BE2C (cell line): ENCODE measurements around the gene FES.

ENCODE experiments used
- DNase-seq: peaks from one replicate; pipeline ENCODE4 v3.0.0-alpha.2; 2020
- H3K27me3 ChIP-seq: fragments of 250-450 bp; sonication (Bioruptor Pico); 2 replicates; pipeline ENCODE4 v1.5.1; 2020; ENCODE audit warnings: mild to moderate bottlenecking
- H3K36me3 ChIP-seq: fragments of 250-450 bp; sonication (Bioruptor Pico); 2 replicates; pipeline ENCODE4 v1.5.1; 2020; ENCODE audit warnings: mild to moderate bottlenecking
- H3K4me1 ChIP-seq: fragments of 250-450 bp; sonication (Bioruptor Pico); 2 replicates; pipeline ENCODE4 v1.5.1; 2020
- H3K4me3 ChIP-seq: 2 replicates; pipeline ENCODE4 v1.5.1; 2011; ENCODE audit warnings: low read depth, low read length
- H3K9me3 ChIP-seq: fragments of 250-450 bp; sonication (Bioruptor Pico); 2 replicates; pipeline ENCODE4 v1.5.1; 2020
- TF ChIP-seq, protein P1 (sequence below): IDR thresholded peaks from 2 replicates; pipeline ENCODE4 v1.5.1; 2012; ENCODE audit warnings: mild to moderate bottlenecking, low read depth, low read length

The FES gene

DNA sequence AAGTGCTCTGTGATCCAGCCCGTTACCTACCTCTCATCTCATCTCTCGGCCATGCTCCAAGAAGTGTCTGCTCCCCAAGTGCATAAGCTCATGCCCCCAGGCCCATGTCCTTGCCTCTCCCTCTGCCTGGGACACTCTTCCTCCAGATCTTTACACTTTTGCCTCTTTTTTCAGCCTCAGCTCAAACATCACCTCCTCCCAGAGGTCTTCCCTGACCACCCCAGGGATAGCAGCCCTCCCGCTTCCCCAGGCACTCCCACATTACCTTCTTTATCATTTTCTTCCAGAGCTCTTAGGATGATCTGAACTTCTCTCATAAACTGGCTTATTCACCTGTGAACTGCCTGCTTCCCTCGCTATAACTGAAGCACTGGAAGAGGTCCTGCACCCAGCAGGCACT, 18.6 kb upstream of the FES start:
- Histone ChIP-seq H3K4me1 (no peaks in the 10 kb centered on the region; the same call in 1 of the 2 replicates), H3K9me3 (no peaks in the 10 kb centered on the region), H3K4me3 (no peak overlapping the region), H3K36me3 (no peaks in the 10 kb centered on the region), H3K27me3 (no peaks in the 10 kb centered on the region)
- no peak for DNase-seq
- TF ChIP-seq, protein P1, sequence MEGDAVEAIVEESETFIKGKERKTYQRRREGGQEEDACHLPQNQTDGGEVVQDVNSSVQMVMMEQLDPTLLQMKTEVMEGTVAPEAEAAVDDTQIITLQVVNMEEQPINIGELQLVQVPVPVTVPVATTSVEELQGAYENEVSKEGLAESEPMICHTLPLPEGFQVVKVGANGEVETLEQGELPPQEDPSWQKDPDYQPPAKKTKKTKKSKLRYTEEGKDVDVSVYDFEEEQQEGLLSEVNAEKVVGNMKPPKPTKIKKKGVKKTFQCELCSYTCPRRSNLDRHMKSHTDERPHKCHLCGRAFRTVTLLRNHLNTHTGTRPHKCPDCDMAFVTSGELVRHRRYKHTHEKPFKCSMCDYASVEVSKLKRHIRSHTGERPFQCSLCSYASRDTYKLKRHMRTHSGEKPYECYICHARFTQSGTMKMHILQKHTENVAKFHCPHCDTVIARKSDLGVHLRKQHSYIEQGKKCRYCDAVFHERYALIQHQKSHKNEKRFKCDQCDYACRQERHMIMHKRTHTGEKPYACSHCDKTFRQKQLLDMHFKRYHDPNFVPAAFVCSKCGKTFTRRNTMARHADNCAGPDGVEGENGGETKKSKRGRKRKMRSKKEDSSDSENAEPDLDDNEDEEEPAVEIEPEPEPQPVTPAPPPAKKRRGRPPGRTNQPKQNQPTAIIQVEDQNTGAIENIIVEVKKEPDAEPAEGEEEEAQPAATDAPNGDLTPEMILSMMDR, result no peak

DNA sequence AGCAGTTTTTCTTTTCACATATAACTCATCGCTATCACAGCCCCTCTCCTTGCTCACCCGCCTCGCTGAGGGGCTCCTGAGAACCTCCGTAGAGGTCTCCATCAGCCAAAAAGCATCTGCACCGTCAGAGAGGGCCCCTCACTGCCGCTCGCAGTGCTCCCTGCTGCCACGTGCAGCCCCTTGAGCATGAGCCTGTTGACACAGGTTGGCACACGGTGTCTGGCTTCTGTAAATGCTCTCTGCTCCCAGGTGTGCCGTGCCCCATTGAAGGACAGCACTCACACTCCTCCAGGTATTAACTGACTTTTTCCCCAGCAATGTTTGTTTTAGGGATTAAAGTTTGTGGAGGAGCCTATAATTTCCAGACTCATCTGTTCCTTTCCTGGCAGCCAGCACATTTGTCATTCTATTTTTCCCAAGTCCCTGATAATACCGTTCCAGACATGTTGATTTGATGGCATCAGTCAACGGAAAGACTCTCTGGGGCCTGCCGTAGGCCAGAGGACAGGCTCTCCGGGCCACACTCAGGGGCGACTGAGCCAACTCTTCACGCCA, 18.1 kb upstream of the FES start:
- no peaks in the 10 kb centered on the region for H3K9me3 ChIP-seq
- H3K4me1 ChIP-seq, result no peaks in the 10 kb centered on the region; the same call in 1 of the 2 replicates
- TF ChIP-seq, protein P1, result no peak
- no peak overlapping the region for H3K4me3 ChIP-seq
- no peaks in the 10 kb centered on the region for H3K27me3 ChIP-seq
- DNase-seq, result no peak
- no peaks in the 10 kb centered on the region for H3K36me3 ChIP-seq

DNA sequence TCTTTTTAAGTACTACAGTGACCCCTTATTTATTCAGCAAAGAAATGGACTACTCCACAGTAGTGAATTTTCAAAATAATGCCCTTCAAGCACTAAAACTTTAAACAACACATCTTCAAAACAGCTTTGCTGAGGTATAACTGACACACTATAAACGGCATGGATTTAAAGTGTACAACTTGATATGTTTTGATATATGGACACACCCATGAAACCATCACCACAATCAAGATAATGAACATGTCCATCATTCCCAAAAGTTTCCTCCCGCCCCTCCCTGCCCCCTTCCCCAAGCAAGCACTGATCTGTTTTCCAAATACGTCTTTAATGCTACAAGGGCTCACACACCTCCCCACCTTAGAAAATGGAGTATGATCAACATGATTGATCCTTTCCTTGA, 17.5 kb upstream of the FES start:
- H3K27me3 ChIP-seq, result no peaks in the 10 kb centered on the region
- H3K4me1 ChIP-seq, result no peaks in the 10 kb centered on the region; the same call in 1 of the 2 replicates
- DNase-seq, result no peak
- TF ChIP-seq, protein P1, result no peak
- no peaks in the 10 kb centered on the region for H3K36me3 ChIP-seq
- H3K4me3 ChIP-seq, result no peak overlapping the region
- H3K9me3 ChIP-seq, result no peaks in the 10 kb centered on the region

DNA sequence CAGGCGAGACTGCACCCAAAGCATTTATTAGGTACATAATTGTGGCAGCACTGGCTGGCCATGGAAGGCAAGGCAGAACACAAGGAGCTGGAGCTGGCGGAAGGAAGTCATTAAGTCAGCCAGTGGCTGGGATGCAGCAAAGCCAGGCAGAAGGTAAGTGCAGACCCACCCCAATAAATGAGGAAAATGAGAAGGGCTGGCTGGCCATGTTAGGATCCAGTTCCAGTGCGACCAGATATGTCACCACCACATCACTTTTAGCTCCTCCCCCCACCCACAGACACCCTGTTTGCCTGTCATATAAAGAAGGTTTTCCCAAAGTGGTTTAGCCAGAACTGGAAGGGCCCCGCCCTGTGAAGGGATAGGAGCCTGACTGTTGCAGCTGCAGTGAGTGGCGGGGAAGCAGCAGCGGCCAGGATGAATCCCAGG, 16.0 kb upstream of the FES start, which contains the start of gene FURIN:
Gene FURIN (plus strand): TSS at position 328 of the 429 bp plus-strand sequence. CDS start 7,153 bp downstream, outside the sequence.
- no peaks in the 10 kb centered on the region for H3K9me3 ChIP-seq
- no peak for DNase-seq
- H3K27me3 ChIP-seq, result no peaks in the 10 kb centered on the region
- TF ChIP-seq, protein P1, result no peak
- H3K4me3 ChIP-seq, result no peak within 1 kb of the TSS
- no peaks in the 10 kb centered on the region for H3K36me3 ChIP-seq
- H3K4me1 ChIP-seq, result peaks cover 8% of the 10 kb centered on the region; the same call in 1 of the 2 replicates

DNA sequence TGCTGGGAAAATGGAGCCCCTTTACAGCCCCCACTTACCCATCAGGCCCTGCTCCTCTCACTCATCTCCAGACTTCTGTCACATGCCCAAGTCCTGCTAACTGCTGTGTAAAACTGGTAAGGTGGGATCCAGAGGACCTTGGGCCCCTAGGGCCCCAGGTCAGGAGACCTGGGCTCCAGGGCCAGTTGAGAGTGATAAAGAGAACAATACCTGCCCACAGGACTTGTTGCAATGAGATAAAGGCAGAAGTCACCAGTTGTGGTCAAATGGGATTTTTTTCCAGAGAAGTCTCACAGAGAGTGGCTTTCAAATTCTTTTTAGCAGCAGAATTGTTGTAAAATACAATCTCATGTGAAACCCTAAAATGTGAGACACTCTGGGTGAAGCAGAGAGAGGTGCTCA, 15.2 kb upstream of the FES start:
- Histone ChIP-seq H3K4me1 (peaks cover 8% of the 10 kb centered on the region; the same call in 1 of the 2 replicates), H3K36me3 (no peaks in the 10 kb centered on the region), H3K27me3 (no peaks in the 10 kb centered on the region), H3K9me3 (no peaks in the 10 kb centered on the region), H3K4me3 (no peak overlapping the region)
- DNase-seq, result no peak
- TF ChIP-seq, protein P1, result no peak

DNA sequence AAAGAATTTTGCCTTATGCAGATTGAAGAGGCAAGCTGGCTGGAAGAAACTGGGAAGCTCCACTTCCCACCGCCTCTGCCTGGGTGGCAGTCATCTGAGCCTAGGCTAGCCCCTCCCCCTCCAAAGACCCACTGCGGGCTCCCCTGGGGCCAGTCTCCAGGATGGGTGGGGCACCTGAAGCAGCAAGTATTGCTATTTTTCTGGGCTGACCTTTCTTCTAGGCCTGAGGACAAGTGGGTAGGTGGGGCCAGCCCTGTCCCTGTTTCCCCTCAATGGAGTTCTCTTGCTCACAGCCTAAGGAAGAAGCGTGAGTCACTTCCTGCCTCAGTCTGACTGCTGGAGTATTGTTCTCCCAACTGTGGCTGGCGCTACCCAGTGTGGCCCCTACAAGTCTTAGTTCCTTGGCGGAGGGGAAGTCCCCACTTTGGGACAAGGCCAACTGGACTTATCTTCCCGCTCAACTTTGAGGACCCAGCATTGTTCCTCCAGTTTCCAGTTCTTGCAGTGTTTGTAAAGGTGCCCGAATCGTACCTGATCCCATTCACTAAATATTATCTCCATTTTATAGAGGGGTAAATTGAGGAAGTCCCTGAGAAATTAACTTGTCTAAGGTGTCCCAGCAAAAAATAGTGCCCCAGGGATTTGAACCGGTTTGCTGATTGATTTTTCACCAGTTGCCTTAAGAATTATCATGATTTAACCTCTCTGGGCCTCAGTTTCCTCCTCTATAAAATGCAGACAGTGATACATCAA, 14.5 kb upstream of the FES start:
- Histone ChIP-seq H3K27me3 (no peaks in the 10 kb centered on the region), H3K4me1 (peaks cover 8% of the 10 kb centered on the region; the same call in 1 of the 2 replicates), H3K9me3 (no peaks in the 10 kb centered on the region), H3K4me3 (no peak overlapping the region), H3K36me3 (no peaks in the 10 kb centered on the region)
- DNase-seq, result no peak
- TF ChIP-seq, protein P1, result no peak
